T-cell (primary cell): ENCODE results near the gene SURF4. TPM values are rescaled to one million over a fixed set of nuclear protein-coding genes. Genes with fewer than 3 reads are reported as not detected.

Experiments used
- ATAC-seq, 4 experiments: fragments of 200-7000 bp in 3 of 4; fragments of 150-1000 bp in 1 of 4; cut with Tn5 transposase; replicated peaks in 1 of 4; 1 replicate in 3 of 4; 2 replicates in 1 of 4; pipeline ENCODE4 v1.10.0; 2021; ENCODE audit warnings: moderate library complexity in 3 of 4, mild to moderate bottlenecking in 2 of 4, moderate number of reproducible peaks in 1 of 4
- CTCF ChIA-PET, 2 donors: fragments of 300-600 bp; sonication (Branson Sonifier 250); formaldehyde crosslinking; loops; one replicate each; lab custom pipeline; 2022; ENCODE audit warnings: antibody characterized with exemption in 2 of 2; lab: Charles Lee
- POLR2A ChIA-PET, 2 donors: fragments of 300-600 bp; sonication (Branson Sonifier 250); formaldehyde crosslinking; loops; one replicate each; lab custom pipeline; 2022; ENCODE audit warnings: antibody characterized with exemption in 2 of 2; lab: Charles Lee
- DNase-seq, 35 experiments: peaks; one replicate each; pipeline versions ENCODE4 v3.0.0 to v3.0.0-alpha.2; 2013 to 2023
- H3K27ac ChIP-seq: one replicate; pipeline ENCODE4 v1.5.1; 2013; ENCODE audit warnings: low read length
- H3K27me3 ChIP-seq, 2 experiments: replicated peaks in 1 of 2; 1 replicate in 1 of 2; 2 replicates in 1 of 2; pipeline versions ENCODE4 v1.6.1 to v1.7.0; 2013; ENCODE audit warnings: low read length in 1 of 2, mixed read lengths in 1 of 2; ENCODE audit not compliant: control insufficient read depth in 2 of 2, insufficient read depth in 2 of 2; ENCODE audit errors: extremely low read depth in 1 of 2
- H3K36me3 ChIP-seq, 2 donors: 1 replicate in 1 of 2; 2 replicates in 1 of 2; pipeline versions ENCODE4 v1.6.1 to v1.7.0; 2013; ENCODE audit warnings: low read length in 1 of 2; ENCODE audit not compliant: control insufficient read depth in 2 of 2, insufficient read depth in 1 of 2; ENCODE audit errors: extremely low read depth in 1 of 2
- H3K4me1 ChIP-seq, 2 experiments: 1 replicate in 1 of 2; 2 replicates in 1 of 2; pipeline versions ENCODE4 v1.6.1 to v1.7.0; 2013; ENCODE audit warnings: low read length in 2 of 2, mixed read lengths in 1 of 2; ENCODE audit not compliant: insufficient read depth in 2 of 2, control insufficient read depth in 1 of 2; ENCODE audit errors: extremely low read depth in 1 of 2
- H3K4me3 ChIP-seq, 2 donors: 1 replicate in 1 of 2; 2 replicates in 1 of 2; pipeline versions ENCODE4 v1.5.1 to v1.7.0; 2013; ENCODE audit warnings: mild to moderate bottlenecking in 2 of 2, low read length in 1 of 2, moderate library complexity in 1 of 2; ENCODE audit not compliant: control insufficient read depth in 1 of 2; ENCODE audit errors: extremely low read depth in 1 of 2
- H3K9me3 ChIP-seq: 2 replicates; pipeline ENCODE4 v1.7.0; 2013
- H3K27ac Mint-ChIP-seq, 2 donors: one replicate each; pipeline ENCODE4 v1.8.0; 2020 to 2021; ENCODE audit warnings: mild to moderate bottlenecking in 2 of 2, mixed read lengths in 2 of 2
- H3K27me3 Mint-ChIP-seq, 2 donors: one replicate each; pipeline ENCODE4 v1.8.0; 2021 to 2022; ENCODE audit warnings: mixed read lengths in 2 of 2
- H3K36me3 Mint-ChIP-seq: one replicate; pipeline ENCODE4 v1.8.0; 2021; ENCODE audit warnings: mixed read lengths
- H3K4me1 Mint-ChIP-seq, 3 donors: one replicate each; pipeline ENCODE4 v1.8.0; 2020 to 2022; ENCODE audit warnings: mixed read lengths in 3 of 3, mild to moderate bottlenecking in 1 of 3
- H3K4me3 Mint-ChIP-seq, 3 donors: one replicate each; pipeline ENCODE4 v1.8.0; 2020 to 2022; ENCODE audit warnings: mild to moderate bottlenecking in 3 of 3, mixed read lengths in 3 of 3, moderate library complexity in 3 of 3
- H3K9me3 Mint-ChIP-seq, 3 donors: one replicate each; pipeline ENCODE4 v1.8.0; 2020 to 2022; ENCODE audit warnings: mixed read lengths in 3 of 3
- WGBS: methylation state at CpG from one replicate; pipeline ENCODE4 v1.1.5; 2013; ENCODE audit warnings: missing lambda C conversion rate; ENCODE audit not compliant: insufficient coverage; 5-methylcytosine and 5-hydroxymethylcytosine counted together
- total RNA-seq, 35 experiments: library from RNA in 6 of 35; stranded (reverse) in 6 of 35; fragments of 120-200 nt in 1 of 35; gene quantifications; one replicate each; pipeline versions ENCODE4 v1.2.1 to v1.2.4 and lab custom pipeline; 2013 to 2026

SURF4 gene
- total RNA-seq, 5 donors from 2014 or later (not counting 1 experiment from before 2014, with no cell fraction given) = 73.5 to 114 (median 107) TPM

DNA sequence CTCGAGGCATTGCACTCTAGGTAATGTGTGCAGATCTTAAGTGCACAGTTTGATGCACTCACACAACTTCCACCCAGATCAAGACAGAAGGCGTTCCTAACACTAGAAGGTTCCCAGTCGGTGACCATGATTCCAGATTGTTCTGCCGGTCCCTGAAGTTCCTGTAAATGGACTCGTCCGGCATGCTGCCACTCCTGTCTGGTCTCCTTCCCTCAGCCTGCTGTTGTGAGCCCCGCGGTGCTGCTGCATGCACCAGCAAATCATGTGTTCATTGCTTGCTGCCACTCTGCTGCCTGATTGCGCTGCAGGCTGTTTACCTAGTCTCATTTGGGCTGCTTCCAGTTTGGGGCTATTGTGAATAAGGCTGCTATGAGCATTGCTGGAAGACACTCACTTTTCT is 11.8 kb upstream of the SURF4 start:
- ATAC-seq = no peak
- no peaks in the 10 kb centered on the region for H3K4me1 Mint-ChIP-seq
- H3K27ac ChIP-seq = no peak overlapping the region
- WGBS = 86% methylated on average over 8 of the region's 9 CpGs
- no peak overlapping the region for H3K4me3 ChIP-seq
- H3K36me3 Mint-ChIP-seq = no peaks in the 10 kb centered on the region
- H3K27me3 ChIP-seq = peaks cover 0 to 26% of the 10 kb centered on the region in 2 experiments
- H3K9me3 ChIP-seq = no peaks in the 10 kb centered on the region
- no peaks in the 10 kb centered on the region for H3K4me1 ChIP-seq
- no peak for DNase-seq
- ChIA-PET CTCF (no interaction called here), POLR2A (no interaction called here)
- no peak overlapping the region for H3K27ac Mint-ChIP-seq
- peaks cover 0 to 14% of the 10 kb centered on the region in 2 donors for H3K27me3 Mint-ChIP-seq
- no peaks in the 10 kb centered on the region for H3K36me3 ChIP-seq
- no peaks in the 10 kb centered on the region for H3K9me3 Mint-ChIP-seq
- H3K4me3 Mint-ChIP-seq = no peak overlapping the region

GRCh38 chr9:133386338-133386737 is 10.5 kb upstream of the SURF4 start:
- H3K27me3 Mint-ChIP-seq = peaks cover 0 to 12% of the 10 kb centered on the region in 2 donors
- DNase-seq = no peak
- WGBS = 95% methylated on average over 13 of the region's 13 CpGs
- H3K27ac ChIP-seq = no peak overlapping the region
- no peak for ATAC-seq
- no peaks in the 10 kb centered on the region for H3K36me3 Mint-ChIP-seq
- peaks cover 0 to 20% of the 10 kb centered on the region in 2 experiments for H3K27me3 ChIP-seq
- no peak overlapping the region for H3K4me3 Mint-ChIP-seq
- no peak overlapping the region for H3K4me3 ChIP-seq
- H3K9me3 ChIP-seq = no peaks in the 10 kb centered on the region
- no peak overlapping the region for H3K27ac Mint-ChIP-seq
- H3K4me1 Mint-ChIP-seq = no peaks in the 10 kb centered on the region
- no peaks in the 10 kb centered on the region for H3K9me3 Mint-ChIP-seq
- no peaks in the 10 kb centered on the region for H3K4me1 ChIP-seq
- ChIA-PET CTCF (no interaction called here), POLR2A (no interaction called here)
- no peaks in the 10 kb centered on the region for H3K36me3 ChIP-seq

GRCh38 chr9:133385452-133385851 is 9.6 kb upstream of the SURF4 start:
- ATAC-seq = no peak
- H3K27me3 Mint-ChIP-seq = peaks cover 0 to 8% of the 10 kb centered on the region in 2 donors
- POLR2A ChIA-PET = no interaction called here
- no peaks in the 10 kb centered on the region for H3K9me3 Mint-ChIP-seq
- H3K4me1 ChIP-seq = no peaks in the 10 kb centered on the region
- H3K4me3 Mint-ChIP-seq = no peak overlapping the region
- CTCF ChIA-PET = no interaction called here
- DNase-seq = no peak
- 82% methylated on average over 12 of the region's 14 CpGs for WGBS
- peaks cover 0 to 15% of the 10 kb centered on the region in 2 experiments for H3K27me3 ChIP-seq
- no peaks in the 10 kb centered on the region for H3K4me1 Mint-ChIP-seq
- H3K27ac Mint-ChIP-seq = no peak overlapping the region
- no peak overlapping the region for H3K4me3 ChIP-seq
- no peaks in the 10 kb centered on the region for H3K36me3 ChIP-seq
- no peaks in the 10 kb centered on the region for H3K9me3 ChIP-seq
- no peaks in the 10 kb centered on the region for H3K36me3 Mint-ChIP-seq
- H3K27ac ChIP-seq = no peak overlapping the region

DNA sequence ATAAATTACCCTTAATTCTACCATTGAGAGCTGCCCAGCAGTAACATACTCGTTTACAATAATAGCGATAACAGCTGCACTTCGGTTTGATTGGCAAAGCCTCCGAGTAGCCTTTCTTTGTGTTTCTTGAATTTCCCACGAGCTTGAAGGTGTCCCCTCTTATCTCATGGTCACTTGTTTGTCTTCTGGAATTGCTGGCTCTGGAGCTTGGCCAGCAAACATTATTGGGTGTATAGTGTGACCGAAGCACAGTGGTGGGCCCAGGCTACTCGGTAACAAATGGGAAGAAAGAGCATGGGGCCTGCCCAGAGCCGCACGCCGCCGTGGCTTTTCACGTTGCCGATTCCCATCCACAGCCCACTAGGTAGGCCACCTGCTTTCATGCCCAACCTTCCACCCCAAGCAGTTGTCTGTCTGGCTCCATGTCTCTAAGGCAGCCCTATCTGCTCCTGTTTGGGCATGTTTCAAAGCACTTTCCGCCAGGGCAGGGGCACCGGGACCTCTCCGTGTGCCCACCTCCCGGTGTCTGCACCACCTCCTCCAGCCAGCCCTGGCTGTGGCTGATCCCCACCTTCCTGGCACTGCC is 9.0 kb upstream of the SURF4 start:
- Histone ChIP-seq H3K27me3 (peaks cover 0 to 11% of the 10 kb centered on the region in 2 experiments), H3K27ac (no peak overlapping the region), H3K36me3 (no peaks in the 10 kb centered on the region), H3K9me3 (no peaks in the 10 kb centered on the region), H3K4me3 (no peak overlapping the region), H3K4me1 (no peaks in the 10 kb centered on the region)
- 91% methylated on average over 13 of the region's 17 CpGs for WGBS
- Mint-ChIP-seq H3K27ac (no peak overlapping the region), H3K4me1 (no peaks in the 10 kb centered on the region), H3K36me3 (no peaks in the 10 kb centered on the region), H3K9me3 (no peaks in the 10 kb centered on the region), H3K27me3 (peaks cover 0 to 4% of the 10 kb centered on the region in 2 donors), H3K4me3 (no peak overlapping the region)
- ATAC-seq = no peak
- POLR2A ChIA-PET = no interaction called here
- CTCF ChIA-PET = no interaction called here
- DNase-seq = no peak

GRCh38 chr9:133383438-133383837 is 7.6 kb upstream of the SURF4 start:
- Mint-ChIP-seq H3K4me1 (no peaks in the 10 kb centered on the region), H3K27ac (no peak overlapping the region), H3K27me3 (no peaks in the 10 kb centered on the region), H3K4me3 (no peak overlapping the region), H3K9me3 (no peaks in the 10 kb centered on the region), H3K36me3 (no peaks in the 10 kb centered on the region)
- no peak overlapping the region for H3K27ac ChIP-seq
- no peaks in the 10 kb centered on the region for H3K27me3 ChIP-seq
- WGBS = 67% methylated on average over 3 of the region's 3 CpGs
- no peaks in the 10 kb centered on the region for H3K4me1 ChIP-seq
- DNase-seq (no peak), ATAC-seq (no peak)
- H3K9me3 ChIP-seq = no peaks in the 10 kb centered on the region
- ChIA-PET POLR2A (no interaction called here), CTCF (interaction anchor here in 1 of 2 donors (0.5 kb wide), 1 partner anchor 195 kb away, joined by 4 read pairs; no protein-coding TSS in a partner anchor)
- H3K36me3 ChIP-seq = no peaks in the 10 kb centered on the region
- H3K4me3 ChIP-seq = no peak overlapping the region

DNA sequence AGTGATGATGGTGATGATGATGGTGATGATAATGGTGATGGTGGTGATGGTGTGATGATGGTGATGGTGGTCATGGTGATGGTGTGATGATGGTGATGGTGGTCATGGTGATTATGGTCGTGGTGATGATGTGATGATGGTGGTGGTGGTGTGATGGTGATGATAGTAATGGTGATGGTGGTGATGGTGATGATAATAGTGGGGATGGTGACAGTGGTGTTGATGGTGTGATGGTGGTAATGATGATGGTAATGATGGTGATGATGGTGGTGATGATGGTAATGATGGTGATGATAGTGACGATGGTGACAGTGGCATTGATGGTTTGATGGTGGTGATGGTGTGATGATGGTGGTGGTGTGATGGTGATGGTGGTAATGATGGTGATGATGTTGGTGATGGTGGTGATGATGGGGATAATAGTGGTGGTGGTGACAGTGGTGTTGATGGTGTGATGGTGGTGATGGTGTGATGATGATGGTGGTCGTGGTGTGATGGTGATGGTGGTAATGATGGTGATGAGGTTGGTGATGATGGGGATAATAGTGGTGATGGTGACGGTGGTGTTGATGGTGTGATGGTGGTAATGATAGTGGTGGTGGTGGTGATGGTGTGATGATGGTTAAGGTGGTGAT is 6.8 kb upstream of the SURF4 start:
- Histone ChIP-seq H3K27me3 (no peaks in the 10 kb centered on the region), H3K9me3 (no peaks in the 10 kb centered on the region), H3K27ac (no peak overlapping the region), H3K36me3 (no peaks in the 10 kb centered on the region), H3K4me1 (no peaks in the 10 kb centered on the region), H3K4me3 (no peak overlapping the region)
- Mint-ChIP-seq H3K27me3 (no peaks in the 10 kb centered on the region), H3K36me3 (no peaks in the 10 kb centered on the region), H3K4me1 (no peaks in the 10 kb centered on the region), H3K9me3 (no peaks in the 10 kb centered on the region), H3K27ac (no peak overlapping the region), H3K4me3 (no peak overlapping the region)
- ATAC-seq (no peak), DNase-seq (no peak)
- POLR2A ChIA-PET = no interaction called here
- WGBS = 78% methylated on average over 4 of the region's 4 CpGs
- CTCF ChIA-PET = no interaction called here
